ENCODE measurements around the gene SERPINA3.
"Not testable (repeated sequence)": the region's sequence is repeated elsewhere in the genome, so short reads cannot be mapped to it uniquely, and the experiment has no call there.

SERPINA3 gene

GRCh38 chr14:94635154-94635553 is 23.0 kb downstream of the SERPINA3 start:
- no peak for DNase-seq

DNA sequence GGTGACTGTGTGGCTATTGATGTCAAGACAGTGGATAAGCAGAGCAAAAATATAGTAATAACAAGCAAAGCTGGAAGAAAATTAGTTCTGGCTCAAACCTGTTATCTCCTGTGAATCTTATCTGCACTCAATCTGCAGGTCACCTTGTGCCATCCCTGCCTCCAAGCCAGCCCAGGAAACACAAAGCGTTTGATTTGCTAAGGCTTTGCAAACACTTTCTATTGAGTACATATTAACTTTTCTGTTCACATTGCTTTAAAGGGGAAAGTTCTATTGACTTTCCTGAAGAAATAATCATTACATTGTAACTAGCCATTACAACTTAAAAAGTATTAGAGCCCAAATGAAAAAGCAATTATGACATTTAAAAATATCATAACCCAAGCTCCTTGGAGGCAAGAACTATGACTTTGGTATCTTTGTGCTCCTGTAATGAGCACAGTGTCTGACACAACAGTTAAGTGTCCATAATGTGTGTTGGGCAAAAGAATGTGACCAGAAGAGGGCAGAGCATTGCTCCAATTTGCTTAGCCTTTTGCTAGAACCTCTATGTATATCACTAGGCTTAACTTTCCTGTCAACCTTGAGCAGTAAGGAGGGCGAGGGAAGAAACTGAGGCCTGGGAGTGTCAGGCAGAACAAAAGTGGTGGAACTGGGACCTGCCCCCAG is 24.7 kb downstream of the SERPINA3 start:
- DNase-seq = no peak

GRCh38 chr14:94637814-94638213 is 25.6 kb downstream of the SERPINA3 start:
- not testable (repeated sequence) for DNase-seq

GRCh38 chr14:94638339-94638738 is 26.1 kb downstream of the SERPINA3 start:
- DNase-seq = no peak

DNA sequence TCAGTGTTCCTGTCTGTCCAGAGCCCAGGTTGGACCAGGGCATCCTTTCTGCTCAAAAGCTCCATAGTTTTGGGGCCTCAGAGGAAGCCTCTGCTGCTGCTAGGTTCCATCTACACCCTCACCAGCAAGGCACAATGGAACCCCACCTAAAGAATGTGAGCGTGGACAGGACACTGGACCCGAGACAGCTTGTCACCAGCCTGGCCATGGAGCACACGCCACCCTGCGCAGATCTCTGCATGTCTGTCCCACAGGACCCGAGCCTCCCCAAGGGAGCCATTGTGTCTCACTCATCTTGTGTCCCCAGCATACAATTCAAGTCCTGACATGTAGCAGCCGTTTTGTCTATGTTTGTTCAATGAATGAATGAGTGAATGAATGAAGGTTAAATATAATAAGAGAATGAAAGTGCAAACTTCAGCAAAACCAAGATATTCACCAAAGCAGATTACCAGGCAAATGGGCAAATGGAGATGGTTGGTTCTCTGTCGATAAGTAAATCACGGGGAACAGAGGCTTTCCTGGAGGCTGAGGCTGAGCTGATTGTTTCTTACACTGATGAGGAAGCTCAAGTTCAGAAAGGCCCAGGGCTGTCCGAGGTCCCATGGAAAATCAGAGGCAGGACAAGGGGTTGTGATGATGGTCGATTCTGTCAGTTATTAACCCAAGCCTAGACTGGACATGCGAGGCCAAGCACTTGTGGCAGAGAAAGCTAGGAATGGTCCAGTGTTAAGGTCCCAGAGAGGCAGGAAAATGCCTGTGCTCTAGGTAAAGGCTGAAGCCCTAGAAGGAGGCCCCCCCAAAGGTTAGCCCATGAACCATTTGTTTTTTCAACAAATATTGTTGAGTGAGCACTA is 27.0 kb downstream of the SERPINA3 start:
- DNase-seq = no peak

DNA sequence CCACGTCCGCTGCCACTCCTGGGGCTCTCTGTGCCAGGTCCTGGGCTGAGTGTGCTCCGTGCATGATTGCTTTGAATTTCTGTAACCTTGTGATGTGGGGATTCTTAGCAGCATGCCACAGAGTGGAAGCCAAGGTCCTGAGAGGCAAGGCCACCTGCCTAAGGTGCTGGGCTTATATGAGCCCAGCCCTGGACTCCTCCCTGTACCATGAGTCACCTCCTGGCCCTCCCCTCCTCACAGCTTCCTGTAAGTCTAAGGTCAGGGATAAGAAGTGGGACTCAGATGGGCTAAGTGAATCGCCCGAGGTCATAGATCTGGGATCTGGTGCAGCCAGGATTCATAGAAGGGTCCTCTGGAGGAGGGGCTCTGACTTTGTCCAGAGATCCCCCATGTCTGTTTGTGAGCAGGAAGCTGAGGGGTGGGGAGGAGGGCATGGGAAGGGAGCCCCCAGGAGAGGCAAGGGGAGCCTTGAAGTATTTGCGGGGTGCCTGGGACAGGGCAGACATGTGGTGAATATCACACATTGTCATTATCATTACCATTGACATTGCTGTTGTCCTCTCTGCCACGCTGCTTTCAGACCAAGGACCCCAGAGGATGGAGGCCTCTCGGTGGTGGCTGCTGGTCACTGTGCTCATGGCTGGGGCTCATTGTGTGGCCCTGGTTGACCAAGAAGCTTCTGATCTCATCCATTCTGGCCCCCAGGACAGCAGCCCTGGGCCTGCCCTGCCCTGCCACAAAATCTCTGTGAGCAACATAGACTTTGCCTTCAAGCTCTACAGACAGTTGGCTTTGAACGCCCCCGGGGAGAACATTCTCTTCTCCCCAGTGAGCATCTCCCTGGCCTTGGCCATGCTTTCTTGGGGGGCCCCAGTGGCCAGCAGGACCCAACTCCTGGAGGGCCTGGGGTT is 28.8 kb downstream of the SERPINA3 start:
- no peak for DNase-seq

- DNase-seq = no peak
These were observed 29.4 kb downstream of the SERPINA3 start for GRCh38 chr14:94641632-94641955.

- no peak for DNase-seq
These were observed 31.3 kb downstream of the SERPINA3 start for GRCh38 chr14:94643316-94644101.

DNA sequence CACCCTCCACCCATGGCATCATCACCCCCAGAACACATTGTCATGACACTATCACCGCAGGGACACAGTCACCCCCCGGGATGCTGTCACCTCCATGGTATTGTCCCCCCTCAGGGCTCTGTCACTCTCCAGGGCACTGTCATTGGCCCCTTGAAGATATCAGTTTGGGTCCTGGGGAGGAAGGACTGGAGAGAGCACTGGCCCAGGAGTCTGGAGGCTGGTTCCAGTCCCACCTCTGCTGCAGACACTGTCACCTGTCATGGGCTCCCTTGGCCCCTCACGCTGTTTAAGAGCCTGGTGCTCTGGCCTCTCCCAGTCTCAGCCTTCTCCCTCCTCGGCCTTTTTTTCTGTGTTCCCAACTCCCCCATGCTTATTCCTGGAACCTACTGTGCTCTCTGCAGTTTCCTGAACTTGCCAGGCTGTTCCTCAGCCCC is 31.9 kb downstream of the SERPINA3 start:
- no peak for DNase-seq

GRCh38 chr14:94646066-94646465 is 33.9 kb downstream of the SERPINA3 start:
- DNase-seq = no peak

DNA sequence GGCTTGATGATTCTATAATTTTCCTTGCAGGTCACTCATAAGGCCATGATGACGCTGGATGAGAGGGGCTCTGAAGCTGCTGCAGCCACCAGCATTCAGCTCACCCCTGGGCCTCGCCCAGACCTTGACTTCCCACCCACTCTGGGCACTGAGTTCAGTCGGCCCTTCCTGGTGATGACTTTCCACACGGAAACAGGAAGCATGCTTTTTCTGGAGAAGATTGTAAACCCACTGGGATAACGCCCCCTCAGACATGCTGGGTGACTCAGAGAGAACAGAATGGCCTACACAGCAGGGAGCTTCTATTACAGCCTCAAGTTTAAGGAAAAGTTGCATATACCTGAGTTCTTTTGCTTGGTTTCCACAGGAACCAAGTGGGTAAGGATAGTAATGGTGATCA is 34.3 kb downstream of the SERPINA3 start:
- DNase-seq = no peak

DNA sequence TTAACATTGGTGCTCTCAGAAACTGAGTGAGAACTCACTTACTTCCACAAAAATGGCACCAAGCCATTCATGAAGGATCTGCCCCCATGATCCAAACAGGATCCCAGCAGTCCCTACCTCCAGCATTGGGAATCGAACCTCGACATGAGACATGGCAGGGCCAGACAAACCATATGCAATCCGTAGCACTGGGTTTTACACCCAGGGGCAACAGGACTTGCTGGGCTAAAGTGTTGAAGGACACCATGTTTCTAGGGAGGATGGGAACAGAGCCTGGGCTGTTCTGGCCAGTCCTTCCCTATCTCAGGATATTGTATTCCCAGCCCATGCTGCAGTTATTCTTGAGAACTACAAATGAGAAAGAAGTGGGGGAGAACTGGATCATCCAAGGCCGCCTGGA is 36.6 kb downstream of the SERPINA3 start:
- no peak for DNase-seq

- DNase-seq = no peak
These were observed 37.6 kb downstream of the SERPINA3 start for GRCh38 chr14:94649543-94650443.

GRCh38 chr14:94650444-94650775 is 38.2 kb downstream of the SERPINA3 start:
- DNase-seq = no peak

GRCh38 chr14:94650806-94651805 is 38.9 kb downstream of the SERPINA3 start:
- no peak for DNase-seq

DNA sequence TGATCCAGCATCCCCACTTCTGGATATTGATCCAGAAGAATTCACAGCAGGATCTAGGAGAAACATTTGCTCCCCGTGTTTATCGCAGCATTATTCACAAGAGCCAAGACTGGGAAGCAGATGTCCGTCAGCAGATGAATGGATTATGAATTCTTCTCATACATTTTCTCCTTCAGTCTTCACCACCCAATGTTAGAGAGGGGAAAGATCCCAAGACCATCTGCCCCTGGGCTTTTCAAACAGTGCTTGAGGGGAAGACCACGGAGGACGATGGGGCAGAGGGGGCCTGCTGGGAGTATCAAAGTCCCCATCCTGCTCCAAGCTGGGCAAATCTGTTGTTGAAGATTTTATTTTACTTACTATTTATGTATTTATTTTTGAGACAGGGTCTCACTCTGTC is 41.1 kb downstream of the SERPINA3 start:
- no peak for DNase-seq

- DNase-seq = no peak
These were observed 42.1 kb downstream of the SERPINA3 start for GRCh38 chr14:94654071-94654861.

GRCh38 chr14:94655169-94655710 is 43.0 kb downstream of the SERPINA3 start:
- no peak for DNase-seq

DNA sequence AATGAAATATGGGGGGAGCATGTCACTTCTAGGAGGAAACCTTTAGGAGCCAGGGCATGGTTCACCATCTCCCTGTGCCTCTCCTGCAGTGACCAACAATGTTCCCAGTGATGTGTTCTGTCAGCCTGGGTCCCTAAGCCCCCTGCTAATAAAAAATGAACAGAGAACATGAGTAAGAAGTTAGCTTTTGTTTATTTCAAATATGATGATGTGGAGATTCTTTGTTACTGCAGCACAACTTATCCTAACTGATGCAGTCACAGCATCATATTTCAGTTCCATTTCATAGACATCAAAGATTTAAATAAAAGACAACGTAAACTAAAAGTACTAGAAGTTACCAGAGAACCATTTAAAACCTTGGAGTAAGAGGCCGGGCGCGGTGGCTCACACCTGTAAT is 43.9 kb downstream of the SERPINA3 start:
- DNase-seq = no peak

Measured in stimulated activated CD4-positive, alpha-beta T cell treated with anti-CD3 and anti-CD28 coated beads, Interleukin-4, amount 100 ng/mL, for 4 hours (primary cell).